H9 (cell line): ENCODE results near the gene TEF. TPM values are rescaled to one million over a fixed set of nuclear protein-coding genes. Genes with fewer than 3 reads are reported as not detected.

Experiments
- DNase-seq: peaks from one replicate; pipeline ENCODE4 v3.0.0-alpha.2; 2017
- H2AFZ ChIP-seq: one replicate; pipeline ENCODE4 v1.6.1; 2013; ENCODE audit warnings: mild to moderate bottlenecking, low read length, control low read depth, moderate library complexity
- H2AK5ac ChIP-seq: 2 replicates; pipeline ENCODE4 v1.6.1; 2013; ENCODE audit warnings: low read length, control low read depth, mixed read lengths; ENCODE audit not compliant: insufficient read length
- H2BK120ac ChIP-seq: one replicate; pipeline ENCODE4 v1.6.1; 2013; ENCODE audit warnings: low read depth, mild to moderate bottlenecking, low read length, control low read depth, inconsistent platforms; ENCODE audit not compliant: poor library complexity, severe bottlenecking
- H2BK12ac ChIP-seq: 2 replicates; pipeline ENCODE4 v1.6.1; 2013; ENCODE audit warnings: low read length, control low read depth, mixed read lengths, low read depth; ENCODE audit not compliant: insufficient read length
- H2BK15ac ChIP-seq: 2 replicates; pipeline ENCODE4 v1.6.1; 2013; ENCODE audit warnings: low read depth, low read length, control low read depth
- H2BK20ac ChIP-seq: one replicate; pipeline ENCODE4 v1.6.1; 2013; ENCODE audit warnings: low read depth, mild to moderate bottlenecking, low read length, control low read depth, inconsistent platforms; ENCODE audit not compliant: poor library complexity, severe bottlenecking
- H2BK5ac ChIP-seq: 2 replicates; pipeline ENCODE4 v1.6.1; 2013; ENCODE audit warnings: low read length, control low read depth, mixed read lengths; ENCODE audit not compliant: insufficient read length
- H3K14ac ChIP-seq: 2 replicates; pipeline ENCODE4 v1.6.1; 2013; ENCODE audit warnings: low read length, control low read depth; ENCODE audit not compliant: insufficient read depth
- H3K18ac ChIP-seq: 2 replicates; pipeline ENCODE4 v1.6.1; 2013; ENCODE audit warnings: low read depth, mild to moderate bottlenecking, mixed read lengths, low read length, control low read depth; ENCODE audit not compliant: insufficient read length
- H3K23ac ChIP-seq: 2 replicates; pipeline ENCODE4 v1.6.1; 2013; ENCODE audit warnings: low read length, control low read depth, mixed read lengths, low read depth; ENCODE audit not compliant: insufficient read length
- H3K23me2 ChIP-seq: 2 replicates; pipeline ENCODE4 v1.6.1; 2013; ENCODE audit warnings: low read depth, mild to moderate bottlenecking, mixed read lengths, low read length, control low read depth; ENCODE audit not compliant: insufficient read length, poor library complexity, severe bottlenecking
- H3K27ac ChIP-seq: 2 replicates; pipeline ENCODE4 v1.5.1; 2013; ENCODE audit warnings: low read length, control low read depth, mixed read lengths, low read depth; ENCODE audit not compliant: insufficient read length
- H3K27me3 ChIP-seq: 2 replicates; pipeline ENCODE4 v1.6.1; 2013; ENCODE audit warnings: low read length, control low read depth, inconsistent platforms; ENCODE audit not compliant: insufficient read depth
- H3K4ac ChIP-seq: 2 replicates; pipeline ENCODE4 v1.6.1; 2013; ENCODE audit warnings: low read depth, mild to moderate bottlenecking, control low read depth, inconsistent platforms, low read length, moderate library complexity
- H3K4me1 ChIP-seq: 2 replicates; pipeline ENCODE4 v1.6.1; 2013; ENCODE audit warnings: low read length, control low read depth, inconsistent platforms; ENCODE audit not compliant: insufficient read depth
- H3K4me2 ChIP-seq: 2 replicates; pipeline ENCODE4 v1.6.1; 2013; ENCODE audit warnings: low read length, control low read depth, mixed read lengths; ENCODE audit not compliant: insufficient read length, insufficient read depth
- H3K56ac ChIP-seq: 2 replicates; pipeline ENCODE4 v1.6.1; 2013; ENCODE audit warnings: low read depth, mild to moderate bottlenecking, mixed read lengths, low read length, control low read depth; ENCODE audit not compliant: insufficient read length
- H3K79me1 ChIP-seq: 2 replicates; pipeline ENCODE4 v1.6.1; 2013; ENCODE audit warnings: low read depth, mild to moderate bottlenecking, moderate library complexity, low read length, control low read depth, inconsistent platforms; ENCODE audit not compliant: insufficient read depth, poor library complexity, severe bottlenecking
- H3K79me2 ChIP-seq: 2 replicates; pipeline ENCODE4 v1.6.1; 2013; ENCODE audit warnings: low read length, control low read depth, inconsistent platforms; ENCODE audit not compliant: insufficient read depth
- H3K9ac ChIP-seq: 2 replicates; pipeline ENCODE4 v1.6.1; 2013; ENCODE audit warnings: low read length, control low read depth, mixed read lengths; ENCODE audit not compliant: insufficient read length; ENCODE audit errors: extremely low read depth
- H3K9me3 ChIP-seq: one replicate; pipeline ENCODE4 v1.6.1; 2013; ENCODE audit warnings: low read depth, low read length, inconsistent platforms; ENCODE audit not compliant: control insufficient read depth
- H3T11ph ChIP-seq: one replicate; pipeline ENCODE4 v1.6.1; 2013; ENCODE audit warnings: mild to moderate bottlenecking, low read length, control low read depth, inconsistent platforms
- H4K20me1 ChIP-seq: one replicate; pipeline ENCODE4 v1.6.1; 2013; ENCODE audit not compliant: control insufficient read depth, insufficient read length, insufficient read depth
- H4K5ac ChIP-seq: 2 replicates; pipeline ENCODE4 v1.6.1; 2013; ENCODE audit warnings: low read depth, mild to moderate bottlenecking, mixed read lengths, low read length, control low read depth; ENCODE audit not compliant: insufficient read length
- H4K8ac ChIP-seq: replicated peaks from 2 replicates; pipeline ENCODE4 v1.6.1; 2013; ENCODE audit warnings: low read length, control low read depth, mixed read lengths, low read depth; ENCODE audit not compliant: insufficient read length
- H4K91ac ChIP-seq: 2 replicates; pipeline ENCODE4 v1.6.1; 2013; ENCODE audit warnings: low read depth, mild to moderate bottlenecking, moderate library complexity, mixed read lengths, low read length, control low read depth; ENCODE audit not compliant: insufficient read length
- H3K27ac Mint-ChIP-seq, 3 experiments: 2 replicates in 2 of 3; 3 replicates in 1 of 3; pipeline ENCODE4 v1.8.0; 2020 to 2021; ENCODE audit warnings: mixed read lengths in 3 of 3, mild to moderate bottlenecking in 1 of 3, moderate library complexity in 1 of 3
- H3K27me3 Mint-ChIP-seq: 2 replicates; pipeline ENCODE4 v1.8.0; 2021; ENCODE audit warnings: low read depth, mild to moderate bottlenecking, moderate library complexity, mixed read lengths
- H3K36me3 Mint-ChIP-seq, 3 experiments: 2 replicates in 2 of 3; 3 replicates in 1 of 3; pipeline ENCODE4 v1.8.0; 2020 to 2021; ENCODE audit warnings: low read depth in 3 of 3, mixed read lengths in 3 of 3; ENCODE audit not compliant: insufficient read depth in 1 of 3
- H3K4me1 Mint-ChIP-seq, 2 experiments: 2 replicates each; pipeline ENCODE4 v1.8.0; 2020; ENCODE audit warnings: mixed read lengths in 2 of 2
- H3K4me3 Mint-ChIP-seq, 2 experiments: 2 replicates in 1 of 2; 3 replicates in 1 of 2; pipeline ENCODE4 v1.8.0; 2020 to 2021; ENCODE audit warnings: mild to moderate bottlenecking in 2 of 2, mixed read lengths in 2 of 2, moderate library complexity in 1 of 2
- H3K9me3 Mint-ChIP-seq, 2 experiments: 2 replicates in 1 of 2; 3 replicates in 1 of 2; pipeline ENCODE4 v1.8.0; 2020; ENCODE audit warnings: mild to moderate bottlenecking in 2 of 2, mixed read lengths in 2 of 2, moderate library complexity in 1 of 2
- CTCF ChIP-seq: fragments of 200-600 bp; sonication (generic); conservative IDR thresholded peaks from 3 replicates; pipeline ENCODE4 v1.8.0; 2021; ENCODE audit warnings: antibody characterized with exemption, mild to moderate bottlenecking
- WGBS: extraction: QIAGEN DNeasy Blood & Tissue Kit; methylation state at CpG from one replicate; pipeline ENCODE4 v1.1.7; 2013; ENCODE audit warnings: missing lambda C conversion rate, low lambda C conversion rate, mixed read lengths; ENCODE audit not compliant: insufficient read length; ENCODE audit errors: extremely low coverage; 5-methylcytosine and 5-hydroxymethylcytosine counted together
- total RNA-seq: library from RNA; stranded (reverse); gene quantifications from 2 replicates; pipeline ENCODE4 v1.2.1, GENCODE V29; 2021

Gene TEF
- total RNA-seq, 1 experiment from 2014 or later: 17.9 TPM

- Histone ChIP-seq H3K4me1 (no peaks in the 10 kb centered on the region), H3K27me3 (no peaks in the 10 kb centered on the region), H3K79me1 (no peaks in the 10 kb centered on the region), H4K20me1 (no peaks in the 10 kb centered on the region), H3K18ac (no peak overlapping the region), H2BK20ac (no peak overlapping the region), H3K23me2 (peaks cover 12% of the 10 kb centered on the region), H2BK120ac (no peak overlapping the region), H4K5ac (no peak overlapping the region), H3T11ph (no peak overlapping the region), H3K23ac (no peak overlapping the region), H3K4me2 (no peak overlapping the region), H2BK15ac (no peak overlapping the region), H2AK5ac (no peak overlapping the region), H3K9ac (no peak overlapping the region), H4K8ac (no peak overlapping the region), H2BK5ac (no peak overlapping the region), H3K14ac (no peak overlapping the region), H3K9me3 (no peaks in the 10 kb centered on the region), H2AFZ (no peak overlapping the region), H3K79me2 (no peaks in the 10 kb centered on the region), H3K56ac (no peak overlapping the region), H3K4ac (no peak overlapping the region), H2BK12ac (no peak overlapping the region), H3K27ac (no peak overlapping the region), H4K91ac (no peak overlapping the region)
- H3K9me3 Mint-ChIP-seq: no peaks in the 10 kb centered on the region; a peak in 1 of 5 replicates
- no peak overlapping the region; a peak in 1 of 7 replicates for H3K27ac Mint-ChIP-seq
- DNase-seq: no peak
- H3K27me3 Mint-ChIP-seq: peaks cover 4% of the 10 kb centered on the region
- no peak for TF ChIP-seq CTCF
- no peak overlapping the region for H3K4me3 Mint-ChIP-seq
- peaks cover 13 to 18% of the 10 kb centered on the region in 2 experiments for H3K4me1 Mint-ChIP-seq
- no peaks in the 10 kb centered on the region for H3K36me3 Mint-ChIP-seq
- 100% methylated on average over 1 of the region's 6 CpGs for WGBS
Measured at GRCh38 chr22:41377846-41378245, 3.9 kb upstream of the TEF start.
